Mucosa of descending colon (tissue), 3 donors: ENCODE data around the gene GRM8. TPM values are rescaled to one million over a fixed set of nuclear protein-coding genes. Genes with fewer than 3 reads are reported as not detected.
"Not testable (repeated sequence)": the region's sequence is repeated elsewhere in the genome, so short reads cannot be mapped to it uniquely, and the experiment has no call there.

Source experiments
- ATAC-seq: fragments of 200-7000 bp; cut with Tn5 transposase; one replicate; pipeline ENCODE4 v1.9.1; 2020; ENCODE audit warnings: mild to moderate bottlenecking, moderate library complexity
- DNase-seq, 3 donors: peaks; one replicate each; pipeline ENCODE4 v3.0.0-alpha.2; 2020
- H3K36me3 ChIP-seq: fragments of 200-600 bp; one replicate; pipeline ENCODE4 v1.8.0; 2021; ENCODE audit warnings: low read depth, mild to moderate bottlenecking
- H3K4me1 ChIP-seq: fragments of 200-600 bp; one replicate; pipeline ENCODE4 v1.8.0; 2021; ENCODE audit warnings: low read depth, mild to moderate bottlenecking
- H3K4me3 ChIP-seq: fragments of 200-600 bp; one replicate; pipeline ENCODE4 v1.8.0; 2021; ENCODE audit warnings: mild to moderate bottlenecking
- H3K9me3 ChIP-seq: fragments of 200-600 bp; one replicate; pipeline ENCODE4 v1.8.0; 2021; ENCODE audit warnings: mild to moderate bottlenecking
- intact Hi-C, 2 donors: fragments of 100-400 bp; cut with DNase I in 1 of 2; cut with micrococcal nuclease in 1 of 2; formaldehyde crosslinking; loops; one replicate each; pipeline versions ENCODE4 v1.11.0 to v1.11.1; 2022; cut with DNase I, micrococcal nuclease
- total RNA-seq, 3 donors: library from RNA; stranded (reverse); fragmentation: NEBNext Ultra II Directional in 2 of 3; extraction: Animal tissue kit (Norgen Biotek cat#: 25700) in 2 of 3; gene quantifications; one replicate each; pipeline versions ENCODE4 v1.2.1 to v1.2.4, GENCODE V29; 2021 to 2023
- TF ChIP-seq, protein P1 (sequence below): fragments of 200-600 bp; IDR thresholded peaks from one replicate; pipeline ENCODE4 v1.8.0; 2022; ENCODE audit warnings: antibody characterized with exemption, mild to moderate bottlenecking
- donor health status: DM: no; HTN: no; CAD: no; lungs with moderate emphysema.
- donor health status: DM: no; HTN: no; CAD: no.
- donor health status: DM: no; HTN: yes; CAD: no.

The GRM8 gene
- total RNA-seq, 3 donors from 2014 or later, result 0.41 to 9.2 (median 4.4) TPM

DNA sequence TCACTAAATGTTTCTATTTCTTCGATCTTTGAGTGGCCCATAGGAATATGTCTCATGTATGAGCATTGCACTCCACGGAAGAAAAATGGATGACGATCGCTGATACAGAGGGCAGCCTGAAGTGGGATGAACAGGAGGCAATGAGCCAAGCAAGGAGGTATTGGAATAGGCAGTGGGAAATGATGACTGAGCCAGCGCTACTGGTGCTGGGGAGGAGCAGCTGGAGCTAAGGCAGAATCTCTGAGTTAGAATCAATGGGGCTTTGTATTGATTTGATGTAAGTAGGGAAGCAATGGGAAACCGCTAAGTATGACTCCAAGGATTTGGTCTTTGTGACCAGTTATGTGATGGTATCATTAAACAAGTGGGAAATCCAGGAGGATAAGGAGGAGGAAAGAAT lies 345.1 kb downstream of the GRM8 start:
- DNase-seq, H3K9me3 ChIP-seq, H3K4me1 ChIP-seq, intact Hi-C loops, H3K36me3 ChIP-seq, ATAC-seq, H3K4me3 ChIP-seq: not testable (repeated sequence)

DNA sequence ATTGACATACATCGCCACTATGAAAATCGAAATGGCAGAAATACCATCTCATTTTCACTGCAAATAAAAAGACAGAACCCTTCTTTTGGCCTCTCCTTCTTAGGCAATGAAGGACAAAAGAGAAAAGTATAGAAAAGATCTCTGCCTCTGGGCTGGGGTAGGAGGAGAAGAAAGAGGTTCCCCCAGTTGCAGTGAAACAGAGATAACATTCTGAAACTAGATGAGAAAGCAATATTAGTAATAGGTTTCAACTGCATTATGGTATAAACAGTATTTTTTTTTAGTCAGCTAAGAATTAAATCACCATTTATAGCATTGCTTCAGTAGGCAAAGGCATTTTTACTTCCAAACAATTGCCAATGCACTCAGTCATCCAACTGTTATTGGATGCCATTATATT lies 347.5 kb downstream of the GRM8 start:
- intact Hi-C loops, H3K4me3 ChIP-seq, DNase-seq, H3K9me3 ChIP-seq, H3K4me1 ChIP-seq, H3K36me3 ChIP-seq, ATAC-seq: not testable (repeated sequence)

DNA sequence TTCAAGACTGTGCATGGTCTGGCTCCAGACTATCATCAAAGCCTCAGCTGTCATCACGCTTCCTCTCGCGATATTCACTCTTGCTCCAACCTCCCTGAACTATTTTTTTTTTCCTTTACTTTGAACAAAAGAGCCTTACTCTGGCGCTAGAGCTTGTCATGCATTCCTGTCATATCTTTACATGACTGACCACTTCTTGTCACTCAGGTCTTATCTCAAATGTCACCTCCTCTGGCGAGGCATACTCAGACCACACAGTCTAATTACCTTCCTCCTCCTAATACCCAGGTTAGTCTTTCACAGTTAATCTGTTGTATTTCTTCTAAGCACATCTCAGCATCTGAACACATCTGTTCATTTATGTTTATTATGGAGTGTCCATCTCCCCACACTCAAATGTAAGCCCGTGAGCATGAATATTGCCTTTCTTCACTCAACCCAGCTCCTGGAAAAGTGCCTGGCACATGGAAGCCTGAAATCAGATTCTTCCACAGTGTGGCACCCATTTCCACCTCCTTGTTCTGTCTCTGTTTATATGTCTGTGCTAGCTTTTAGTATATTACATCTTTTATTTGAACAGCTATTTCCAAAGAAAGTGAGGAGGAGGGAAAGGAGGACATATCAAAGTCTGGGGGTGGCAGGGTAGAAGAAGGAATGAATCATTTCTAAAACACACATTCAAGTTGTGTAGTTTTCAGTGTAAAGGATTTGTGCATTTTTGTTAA lies 351.5 kb downstream of the GRM8 start:
- H3K4me3 ChIP-seq, ATAC-seq, DNase-seq, H3K4me1 ChIP-seq, intact Hi-C loops, H3K9me3 ChIP-seq, H3K36me3 ChIP-seq: not testable (repeated sequence)

DNA sequence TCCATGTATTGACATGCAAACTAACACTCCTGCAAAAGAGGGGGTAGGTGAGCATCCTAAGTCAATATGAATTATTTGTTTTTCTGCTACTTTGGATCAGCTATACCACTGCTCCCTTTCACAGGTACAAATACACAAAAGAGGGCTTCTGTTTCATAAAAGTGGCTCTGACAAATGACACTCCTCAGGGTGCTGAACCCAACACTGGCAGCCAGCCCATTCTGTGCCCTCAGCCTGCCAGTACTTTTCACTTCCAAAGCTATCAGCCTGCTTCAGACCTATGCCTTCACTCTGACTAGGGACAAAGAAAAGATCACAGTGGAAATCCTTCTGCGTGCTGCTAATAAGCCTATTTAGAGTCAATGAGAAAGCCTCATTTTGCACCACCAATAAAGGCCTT lies 364.8 kb downstream of the GRM8 start:
- DNase-seq, intact Hi-C loops, H3K4me1 ChIP-seq, ATAC-seq, H3K36me3 ChIP-seq, H3K9me3 ChIP-seq, H3K4me3 ChIP-seq: not testable (repeated sequence)

DNA sequence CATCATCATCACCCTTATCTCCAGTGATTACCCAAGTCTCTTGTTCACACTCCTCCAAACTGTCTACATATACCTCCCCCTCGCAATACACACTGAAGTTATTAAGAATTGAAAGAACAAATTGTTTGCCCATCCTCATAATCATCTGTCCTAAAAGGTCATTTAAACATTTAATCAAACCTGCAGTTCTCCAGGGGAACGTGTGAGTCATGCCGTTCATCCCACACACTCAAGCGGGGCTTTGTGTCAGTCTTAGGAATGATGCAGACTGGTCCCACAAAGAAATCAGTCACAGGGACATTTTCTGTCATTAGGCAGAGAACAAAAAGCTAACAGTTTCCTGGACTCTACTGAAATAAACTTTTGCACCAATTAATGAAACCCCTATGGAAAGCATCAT lies 365.2 kb downstream of the GRM8 start:
- H3K4me1 ChIP-seq, H3K4me3 ChIP-seq, H3K36me3 ChIP-seq, DNase-seq, H3K9me3 ChIP-seq, ATAC-seq, intact Hi-C loops: not testable (repeated sequence)

DNA sequence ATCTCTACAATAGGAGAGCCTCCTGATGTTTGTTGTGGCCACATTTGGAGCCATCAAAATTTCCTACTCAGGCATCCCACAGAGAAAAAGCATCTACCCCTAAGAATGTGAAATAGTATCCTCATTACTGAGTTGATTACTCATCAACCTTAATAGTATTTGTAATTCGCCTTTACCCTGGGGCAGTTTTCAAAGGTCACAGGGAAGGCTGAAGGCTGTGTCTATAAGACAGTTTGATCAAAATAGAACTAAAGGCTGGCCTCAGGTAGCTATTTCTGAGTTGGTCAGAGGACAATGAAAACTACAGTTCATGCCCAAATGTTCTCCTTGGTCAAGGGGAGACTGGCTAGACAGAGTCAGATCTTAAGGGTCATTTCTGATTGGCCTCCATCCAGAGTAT lies 370.0 kb downstream of the GRM8 start:
- ATAC-seq, DNase-seq, H3K9me3 ChIP-seq, H3K4me3 ChIP-seq, H3K36me3 ChIP-seq, H3K4me1 ChIP-seq, intact Hi-C loops: not testable (repeated sequence)

DNA sequence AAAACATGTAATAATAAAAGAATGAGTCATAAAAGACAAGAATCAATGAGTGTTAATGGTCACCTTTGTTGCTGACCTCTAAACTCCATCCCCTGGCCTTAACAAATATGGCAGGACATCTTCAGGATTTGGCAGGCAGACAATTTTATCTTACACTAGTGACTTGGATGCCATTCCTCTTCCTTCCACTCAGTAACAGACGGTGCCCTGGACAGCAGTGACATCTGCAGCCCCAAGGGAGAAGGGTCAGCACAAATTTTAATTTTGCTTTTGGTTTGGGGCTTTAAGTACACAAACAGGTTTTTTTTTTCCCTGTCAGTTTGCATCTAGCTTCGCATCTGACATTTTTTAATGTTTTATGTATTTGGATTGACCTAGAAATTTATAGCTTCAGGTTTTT lies 370.8 kb downstream of the GRM8 start:
- DNase-seq, H3K36me3 ChIP-seq, H3K9me3 ChIP-seq, ATAC-seq, H3K4me3 ChIP-seq, intact Hi-C loops, H3K4me1 ChIP-seq: not testable (repeated sequence)

DNA sequence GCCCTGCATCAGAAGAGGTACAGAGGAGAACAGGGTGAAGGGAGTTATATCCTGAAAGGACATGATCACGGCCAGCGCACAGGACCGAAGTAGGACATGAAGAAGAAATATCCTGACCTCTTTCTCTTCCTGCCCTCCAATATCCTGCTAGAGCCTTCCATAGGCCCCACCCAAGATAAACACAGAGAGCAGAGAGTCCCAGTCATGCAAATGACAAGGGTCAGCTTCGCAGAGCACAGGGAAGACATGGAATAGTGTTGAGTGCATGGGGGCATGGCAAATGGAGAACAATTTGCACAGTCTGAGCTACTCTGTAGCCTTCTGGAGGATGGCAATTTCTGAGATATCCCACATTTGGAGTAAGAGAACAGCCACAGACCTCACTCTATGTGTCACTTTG lies 371.4 kb downstream of the GRM8 start:
- ATAC-seq, result peak; percentile 62
- no peaks in the 10 kb centered on the region for H3K4me1 ChIP-seq
- H3K4me3 ChIP-seq, result no peak overlapping the region
- no peaks in the 10 kb centered on the region for H3K36me3 ChIP-seq
- TF ChIP-seq, protein P1, sequence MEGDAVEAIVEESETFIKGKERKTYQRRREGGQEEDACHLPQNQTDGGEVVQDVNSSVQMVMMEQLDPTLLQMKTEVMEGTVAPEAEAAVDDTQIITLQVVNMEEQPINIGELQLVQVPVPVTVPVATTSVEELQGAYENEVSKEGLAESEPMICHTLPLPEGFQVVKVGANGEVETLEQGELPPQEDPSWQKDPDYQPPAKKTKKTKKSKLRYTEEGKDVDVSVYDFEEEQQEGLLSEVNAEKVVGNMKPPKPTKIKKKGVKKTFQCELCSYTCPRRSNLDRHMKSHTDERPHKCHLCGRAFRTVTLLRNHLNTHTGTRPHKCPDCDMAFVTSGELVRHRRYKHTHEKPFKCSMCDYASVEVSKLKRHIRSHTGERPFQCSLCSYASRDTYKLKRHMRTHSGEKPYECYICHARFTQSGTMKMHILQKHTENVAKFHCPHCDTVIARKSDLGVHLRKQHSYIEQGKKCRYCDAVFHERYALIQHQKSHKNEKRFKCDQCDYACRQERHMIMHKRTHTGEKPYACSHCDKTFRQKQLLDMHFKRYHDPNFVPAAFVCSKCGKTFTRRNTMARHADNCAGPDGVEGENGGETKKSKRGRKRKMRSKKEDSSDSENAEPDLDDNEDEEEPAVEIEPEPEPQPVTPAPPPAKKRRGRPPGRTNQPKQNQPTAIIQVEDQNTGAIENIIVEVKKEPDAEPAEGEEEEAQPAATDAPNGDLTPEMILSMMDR, result no peak
- H3K9me3 ChIP-seq, result no peaks in the 10 kb centered on the region
- DNase-seq, result no peak
- intact Hi-C loops, result no loop called here

DNA sequence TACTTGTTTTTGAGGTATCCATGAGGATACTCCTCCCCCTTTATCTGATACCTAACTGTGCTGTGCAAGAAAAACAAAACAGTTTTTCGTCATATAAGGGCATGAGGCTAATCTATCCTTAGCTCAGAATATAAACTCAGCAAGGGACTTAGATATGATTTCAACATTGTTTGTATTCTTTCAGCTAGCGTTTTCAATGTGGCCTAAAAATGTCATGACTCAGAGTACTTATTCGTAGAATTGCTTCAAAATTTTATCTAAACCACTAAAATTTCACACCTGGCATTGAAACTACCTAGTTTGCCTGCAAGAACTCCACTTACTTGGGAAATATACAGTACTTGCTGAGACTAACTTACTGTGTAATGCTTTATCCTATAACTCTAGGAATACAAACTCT lies 376.2 kb downstream of the GRM8 start:
- H3K4me3 ChIP-seq, intact Hi-C loops, DNase-seq, H3K36me3 ChIP-seq, H3K4me1 ChIP-seq, H3K9me3 ChIP-seq, ATAC-seq: not testable (repeated sequence)

DNA sequence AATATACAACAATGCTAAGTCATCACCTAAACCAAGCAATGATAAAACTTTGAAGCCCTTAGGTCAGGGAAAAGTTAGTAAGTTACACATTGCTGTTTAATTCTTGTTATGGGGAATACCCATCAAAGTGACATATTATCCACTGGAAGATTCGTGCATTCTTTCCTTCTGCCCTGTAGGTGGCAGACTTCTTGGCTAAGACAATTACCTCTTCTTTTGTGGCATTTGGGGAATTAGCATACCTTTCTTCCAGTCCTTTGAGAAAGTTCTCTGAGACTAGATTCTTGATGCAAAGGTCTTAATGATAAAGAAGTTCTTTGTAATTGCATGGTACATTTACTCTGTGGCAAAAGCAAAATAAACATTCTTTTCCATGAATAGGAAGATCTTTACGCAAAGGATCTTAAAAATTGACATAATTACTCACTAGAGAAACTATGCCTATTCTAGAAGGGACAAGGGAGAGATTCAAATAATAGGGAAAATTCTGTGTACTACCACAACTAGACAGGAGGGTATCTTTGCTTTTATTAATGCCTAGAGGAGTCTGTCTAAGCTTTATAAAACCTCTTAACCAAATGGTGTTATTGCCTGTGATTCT lies 395.9 kb downstream of the GRM8 start:
- intact Hi-C loops, result no loop called here
- ATAC-seq (peak; percentile 47), DNase-seq (no peak)
- TF ChIP-seq, protein P1, result no peak
- Histone ChIP-seq H3K36me3 (no peaks in the 10 kb centered on the region), H3K9me3 (no peaks in the 10 kb centered on the region), H3K4me1 (no peaks in the 10 kb centered on the region), H3K4me3 (no peak overlapping the region)
